IPS-15b (cell line): ENCODE results near the gene MAFB.

Experiments
- H3K27me3 ChIP-seq: one replicate; pipeline ENCODE4 v1.6.1; 2013; ENCODE audit warnings: low read length; ENCODE audit not compliant: control insufficient read depth, insufficient read depth
- H3K36me3 ChIP-seq: one replicate; pipeline ENCODE4 v1.6.1; 2013; ENCODE audit warnings: low read length; ENCODE audit not compliant: control insufficient read depth, insufficient read depth
- H3K4me1 ChIP-seq: one replicate; pipeline ENCODE4 v1.6.1; 2013; ENCODE audit warnings: mild to moderate bottlenecking, low read length; ENCODE audit not compliant: control insufficient read depth, insufficient read depth
- H3K4me3 ChIP-seq: one replicate; pipeline ENCODE4 v1.5.1; 2013; ENCODE audit warnings: low read depth, low read length
- H3K9ac ChIP-seq: one replicate; pipeline ENCODE4 v1.6.1; 2013; ENCODE audit warnings: low read depth, mild to moderate bottlenecking, low read length
- H3K9me3 ChIP-seq: one replicate; pipeline ENCODE4 v1.6.1; 2013; ENCODE audit warnings: mild to moderate bottlenecking, low read length; ENCODE audit not compliant: control insufficient read depth, insufficient read depth

The MAFB gene

GRCh38 chr20:40717343-40717865 is 28.4 kb upstream of the MAFB start:
- H3K27me3 ChIP-seq = no peaks in the 10 kb centered on the region
- no peak overlapping the region for H3K9ac ChIP-seq

GRCh38 chr20:40715491-40715890 is 26.5 kb upstream of the MAFB start:
- no peaks in the 10 kb centered on the region for H3K4me1 ChIP-seq
- no peak overlapping the region for H3K4me3 ChIP-seq
- no peaks in the 10 kb centered on the region for H3K27me3 ChIP-seq
- no peaks in the 10 kb centered on the region for H3K9me3 ChIP-seq
- no peak overlapping the region for H3K9ac ChIP-seq
- no peaks in the 10 kb centered on the region for H3K36me3 ChIP-seq

More at GRCh38 chr20:40717343-40717865, 28.4 kb upstream of the MAFB start:
- H3K9me3 ChIP-seq = no peaks in the 10 kb centered on the region
- H3K36me3 ChIP-seq = no peaks in the 10 kb centered on the region
- H3K4me3 ChIP-seq = no peak overlapping the region
- H3K4me1 ChIP-seq = no peaks in the 10 kb centered on the region

- Histone ChIP-seq H3K27me3 (no peaks in the 10 kb centered on the region), H3K4me3 (no peak overlapping the region), H3K9ac (no peak overlapping the region), H3K9me3 (no peaks in the 10 kb centered on the region), H3K36me3 (no peaks in the 10 kb centered on the region), H3K4me1 (no peaks in the 10 kb centered on the region)
Observed at GRCh38 chr20:40714916-40715315, 25.9 kb upstream of the MAFB start.

- H3K9me3 ChIP-seq = no peaks in the 10 kb centered on the region
- no peak overlapping the region for H3K4me3 ChIP-seq
Observed at GRCh38 chr20:40714109-40714508, 25.1 kb upstream of the MAFB start.

GRCh38 chr20:40713508-40713907 is 24.5 kb upstream of the MAFB start:
- no peaks in the 10 kb centered on the region for H3K4me1 ChIP-seq
- H3K36me3 ChIP-seq = no peaks in the 10 kb centered on the region
- H3K4me3 ChIP-seq = no peak overlapping the region
- no peaks in the 10 kb centered on the region for H3K9me3 ChIP-seq
- H3K9ac ChIP-seq = no peak overlapping the region
- no peaks in the 10 kb centered on the region for H3K27me3 ChIP-seq

More at GRCh38 chr20:40714109-40714508, 25.1 kb upstream of the MAFB start:
- H3K9ac ChIP-seq = no peak overlapping the region
- no peaks in the 10 kb centered on the region for H3K4me1 ChIP-seq
- no peaks in the 10 kb centered on the region for H3K36me3 ChIP-seq
- no peaks in the 10 kb centered on the region for H3K27me3 ChIP-seq

- H3K36me3 ChIP-seq = no peaks in the 10 kb centered on the region
- peaks cover 4% of the 10 kb centered on the region for H3K4me1 ChIP-seq
- no peaks in the 10 kb centered on the region for H3K27me3 ChIP-seq
- H3K4me3 ChIP-seq = no peak overlapping the region
- no peaks in the 10 kb centered on the region for H3K9me3 ChIP-seq
- H3K9ac ChIP-seq = no peak overlapping the region
Observed at GRCh38 chr20:40711079-40711478, 22.0 kb upstream of the MAFB start.

GRCh38 chr20:40710603-40711002 is 21.6 kb upstream of the MAFB start:
- Histone ChIP-seq H3K36me3 (no peaks in the 10 kb centered on the region), H3K4me1 (peaks cover 4% of the 10 kb centered on the region), H3K9me3 (no peaks in the 10 kb centered on the region), H3K9ac (no peak overlapping the region), H3K4me3 (no peak overlapping the region), H3K27me3 (no peaks in the 10 kb centered on the region)

GRCh38 chr20:40706977-40707582 is 18.0 kb upstream of the MAFB start:
- Histone ChIP-seq H3K36me3 (no peaks in the 10 kb centered on the region), H3K4me3 (no peak overlapping the region), H3K4me1 (peaks cover 4% of the 10 kb centered on the region), H3K27me3 (no peaks in the 10 kb centered on the region), H3K9ac (no peak overlapping the region), H3K9me3 (no peaks in the 10 kb centered on the region)

- Histone ChIP-seq H3K9me3 (no peaks in the 10 kb centered on the region), H3K4me1 (peaks cover 4% of the 10 kb centered on the region), H3K36me3 (no peaks in the 10 kb centered on the region), H3K4me3 (no peak overlapping the region), H3K27me3 (peaks cover 3% of the 10 kb centered on the region), H3K9ac (no peak overlapping the region)
Observed at GRCh38 chr20:40705413-40705812, 16.4 kb upstream of the MAFB start.

- Histone ChIP-seq H3K9ac (no peak overlapping the region), H3K4me3 (no peak overlapping the region), H3K36me3 (no peaks in the 10 kb centered on the region), H3K4me1 (peaks cover 4% of the 10 kb centered on the region), H3K27me3 (peaks cover 6% of the 10 kb centered on the region), H3K9me3 (no peaks in the 10 kb centered on the region)
Observed at GRCh38 chr20:40704828-40705227, 15.8 kb upstream of the MAFB start.

GRCh38 chr20:40703975-40704530 is 15.0 kb upstream of the MAFB start:
- peaks cover 4% of the 10 kb centered on the region for H3K4me1 ChIP-seq
- H3K36me3 ChIP-seq = no peaks in the 10 kb centered on the region
- H3K9me3 ChIP-seq = no peaks in the 10 kb centered on the region
- H3K4me3 ChIP-seq = no peak overlapping the region
- no peak overlapping the region for H3K9ac ChIP-seq
- peaks cover 12% of the 10 kb centered on the region for H3K27me3 ChIP-seq

GRCh38 chr20:40702504-40702903 is 13.5 kb upstream of the MAFB start:
- peaks cover 28% of the 10 kb centered on the region for H3K27me3 ChIP-seq
- H3K9me3 ChIP-seq = no peaks in the 10 kb centered on the region
- H3K9ac ChIP-seq = no peak overlapping the region

More at GRCh38 chr20:40702504-40702903, 13.5 kb upstream of the MAFB start:
- Histone ChIP-seq H3K4me3 (no peak overlapping the region), H3K36me3 (no peaks in the 10 kb centered on the region), H3K4me1 (peaks cover 4% of the 10 kb centered on the region)
